ENCODE data around the gene PEX11B.

GRCh38 chr1:145879775-145880174 lies 38.7 kb downstream of the PEX11B start:
- TF ChIP-seq ZNF114 (tag by site-specific recombination; IDR thresholded peaks at IDR 0.05) (no peak), ZNF747 (tag by site-specific recombination; IDR thresholded peaks at IDR 0.05) (no peak), ZNF302 (tag by site-specific recombination; IDR thresholded peaks at IDR 0.05; ENCODE audit: low read depth) (no peak)
- TF ChIP-seq, protein P1, sequence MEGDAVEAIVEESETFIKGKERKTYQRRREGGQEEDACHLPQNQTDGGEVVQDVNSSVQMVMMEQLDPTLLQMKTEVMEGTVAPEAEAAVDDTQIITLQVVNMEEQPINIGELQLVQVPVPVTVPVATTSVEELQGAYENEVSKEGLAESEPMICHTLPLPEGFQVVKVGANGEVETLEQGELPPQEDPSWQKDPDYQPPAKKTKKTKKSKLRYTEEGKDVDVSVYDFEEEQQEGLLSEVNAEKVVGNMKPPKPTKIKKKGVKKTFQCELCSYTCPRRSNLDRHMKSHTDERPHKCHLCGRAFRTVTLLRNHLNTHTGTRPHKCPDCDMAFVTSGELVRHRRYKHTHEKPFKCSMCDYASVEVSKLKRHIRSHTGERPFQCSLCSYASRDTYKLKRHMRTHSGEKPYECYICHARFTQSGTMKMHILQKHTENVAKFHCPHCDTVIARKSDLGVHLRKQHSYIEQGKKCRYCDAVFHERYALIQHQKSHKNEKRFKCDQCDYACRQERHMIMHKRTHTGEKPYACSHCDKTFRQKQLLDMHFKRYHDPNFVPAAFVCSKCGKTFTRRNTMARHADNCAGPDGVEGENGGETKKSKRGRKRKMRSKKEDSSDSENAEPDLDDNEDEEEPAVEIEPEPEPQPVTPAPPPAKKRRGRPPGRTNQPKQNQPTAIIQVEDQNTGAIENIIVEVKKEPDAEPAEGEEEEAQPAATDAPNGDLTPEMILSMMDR (tag by site-specific recombination; IDR thresholded peaks at IDR 0.05): no peak

All from HEK293 (cell line).